ENCODE results near the gene DES.
A peak's percentile ranks its signal among the peaks of the same experiment; 100 is the strongest.

Gene DES

DNA sequence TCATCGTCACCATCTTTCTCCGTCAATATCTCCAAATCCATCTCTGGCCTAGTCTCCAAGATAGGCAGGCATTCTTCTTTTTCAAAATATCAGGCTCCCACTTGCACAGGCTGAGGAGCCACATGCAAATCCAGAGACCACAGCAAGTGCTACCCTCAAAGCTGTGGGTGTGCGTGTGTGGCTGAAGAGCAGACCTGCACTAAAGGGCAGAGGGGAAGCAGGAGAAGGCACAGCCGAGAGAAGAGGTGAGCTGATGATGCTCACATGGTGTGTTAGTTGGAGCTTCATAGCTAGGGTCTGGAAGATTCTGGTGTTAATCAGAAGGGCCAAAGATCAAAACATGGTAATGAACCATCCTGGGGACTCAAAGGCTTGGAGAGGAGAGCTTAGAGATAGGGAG, 20.3 kb downstream of the DES start:
- peaks cover 17% of the 10 kb centered on the region for H3K4me1 ChIP-seq (ENCODE audit: control insufficient read depth, insufficient read depth, low read length, unreplicated experiment)
- no peak overlapping the region for H2AFZ ChIP-seq (ENCODE audit: low read length, unreplicated experiment)
- H3K79me2 ChIP-seq (ENCODE audit: control insufficient read depth, insufficient read depth, low read length, unreplicated experiment): no peaks in the 10 kb centered on the region
- H3K27ac ChIP-seq (ENCODE audit: low read depth, low read length): no peak overlapping the region
- no peak overlapping the region for H3K4me3 ChIP-seq (ENCODE audit: low read depth, low read length)
- peaks cover 13% of the 10 kb centered on the region; the same call in 1 of the 2 replicates for H3K27me3 ChIP-seq (ENCODE audit: insufficient read depth, low read length)
- no peaks in the 10 kb centered on the region for H3K36me3 ChIP-seq (ENCODE audit: insufficient read depth, low read length)

DNA sequence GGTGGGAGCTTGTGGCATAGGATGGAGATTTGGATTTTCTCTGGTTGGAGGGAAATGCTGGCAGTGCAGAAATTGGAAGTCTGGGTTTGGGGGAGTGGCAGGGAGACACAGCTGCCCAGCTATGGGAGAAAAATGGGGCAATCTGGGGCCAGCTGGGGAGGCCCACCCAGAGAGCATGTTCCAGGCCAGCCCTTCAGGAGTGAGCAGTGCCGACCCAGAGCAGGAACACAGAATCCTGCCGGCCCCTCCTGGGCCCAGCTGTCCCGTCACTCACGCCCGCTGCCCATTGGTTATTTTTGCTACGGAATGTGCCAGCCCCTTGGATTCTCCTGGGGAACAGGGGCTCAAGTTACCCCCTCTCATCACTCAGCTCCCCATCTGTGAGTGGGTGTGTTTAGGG, 21.3 kb downstream of the DES start:
- Histone ChIP-seq H3K4me1 (ENCODE audit: control insufficient read depth, insufficient read depth, low read length, unreplicated experiment) (peaks cover 17% of the 10 kb centered on the region), H3K27ac (ENCODE audit: low read depth, low read length) (no peak overlapping the region), H3K4me3 (ENCODE audit: low read depth, low read length) (no peak overlapping the region), H2AFZ (ENCODE audit: low read length, unreplicated experiment) (no peak overlapping the region), H3K27me3 (ENCODE audit: insufficient read depth, low read length) (peaks cover 13% of the 10 kb centered on the region; the same call in 1 of the 2 replicates), H3K36me3 (ENCODE audit: insufficient read depth, low read length) (no peaks in the 10 kb centered on the region), H3K79me2 (ENCODE audit: control insufficient read depth, insufficient read depth, low read length, unreplicated experiment) (no peaks in the 10 kb centered on the region)

GRCh38 chr2:219440388-219441256, 22.4 kb downstream of the DES start:
- peaks cover 3% of the 10 kb centered on the region; the same call in 1 of the 2 replicates for H3K27me3 ChIP-seq (ENCODE audit: insufficient read depth, low read length)
- H3K4me1 ChIP-seq (ENCODE audit: control insufficient read depth, insufficient read depth, low read length, unreplicated experiment): peaks cover 26% of the 10 kb centered on the region
- no peak overlapping the region for H3K27ac ChIP-seq (ENCODE audit: low read depth, low read length)
- H3K4me3 ChIP-seq (ENCODE audit: low read depth, low read length): peak overlapping the region; percentile 83; the same call in 1 of the 2 replicates
- H2AFZ ChIP-seq (ENCODE audit: low read length, unreplicated experiment): no peak overlapping the region
- H3K79me2 ChIP-seq (ENCODE audit: control insufficient read depth, insufficient read depth, low read length, unreplicated experiment): no peaks in the 10 kb centered on the region
- no peaks in the 10 kb centered on the region for H3K36me3 ChIP-seq (ENCODE audit: insufficient read depth, low read length)

DNA sequence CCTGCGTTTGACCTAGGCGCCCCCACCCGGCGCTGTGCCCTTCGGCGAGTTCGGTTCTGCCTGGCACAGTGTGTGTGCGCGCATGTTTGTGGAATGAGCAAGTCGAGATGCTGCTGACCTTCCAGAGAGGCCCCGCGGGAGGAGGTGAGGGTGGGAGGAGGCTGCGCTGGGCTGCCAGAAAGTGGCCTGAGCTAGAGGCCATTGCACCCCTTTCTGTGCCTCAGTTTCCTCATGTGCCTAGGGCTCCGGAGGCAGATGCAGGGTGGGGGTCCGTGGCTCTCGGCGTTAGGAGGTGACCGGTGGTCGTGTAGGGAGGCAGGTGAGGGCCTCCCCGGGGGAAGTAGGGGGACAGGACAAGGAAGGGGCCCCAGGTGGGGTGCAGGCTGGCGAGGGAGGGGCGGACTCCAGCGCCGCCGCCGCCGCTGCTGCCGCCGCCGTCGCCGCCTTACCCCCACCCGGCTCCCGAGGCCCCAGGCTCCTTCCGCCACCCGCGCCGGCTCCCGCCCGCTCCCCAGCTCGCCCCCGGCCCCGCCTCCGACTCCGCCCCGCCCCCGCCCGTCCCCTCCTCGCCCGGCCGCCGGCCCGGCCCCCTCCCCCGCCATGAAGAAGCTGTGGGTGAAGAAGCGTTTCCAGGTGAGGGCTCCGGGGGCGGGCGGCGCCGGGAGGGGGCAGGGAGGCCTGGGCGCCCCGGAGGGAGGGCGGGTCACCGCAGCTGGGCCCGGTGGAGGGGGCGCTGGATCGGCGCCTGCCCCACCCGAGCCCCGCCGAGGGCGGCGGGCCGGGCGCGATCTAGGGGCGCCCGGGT, 23.5 kb downstream of the DES start:
- Histone ChIP-seq H3K4me3 (ENCODE audit: low read depth, low read length) (peak overlapping the region; percentile 83), H3K79me2 (ENCODE audit: control insufficient read depth, insufficient read depth, low read length, unreplicated experiment) (no peaks in the 10 kb centered on the region), H3K27ac (ENCODE audit: low read depth, low read length) (no peak overlapping the region), H3K36me3 (ENCODE audit: insufficient read depth, low read length) (no peaks in the 10 kb centered on the region), H2AFZ (ENCODE audit: low read length, unreplicated experiment) (peak overlapping the region; percentile 77), H3K27me3 (ENCODE audit: insufficient read depth, low read length) (no peaks in the 10 kb centered on the region), H3K4me1 (ENCODE audit: control insufficient read depth, insufficient read depth, low read length, unreplicated experiment) (peaks cover 36% of the 10 kb centered on the region)

- Histone ChIP-seq H3K79me2 (ENCODE audit: control insufficient read depth, insufficient read depth, low read length, unreplicated experiment) (no peaks in the 10 kb centered on the region), H3K27ac (ENCODE audit: low read depth, low read length) (no peak overlapping the region), H3K4me1 (ENCODE audit: control insufficient read depth, insufficient read depth, low read length, unreplicated experiment) (peaks cover 36% of the 10 kb centered on the region), H3K36me3 (ENCODE audit: insufficient read depth, low read length) (no peaks in the 10 kb centered on the region), H3K27me3 (ENCODE audit: insufficient read depth, low read length) (no peaks in the 10 kb centered on the region), H3K4me3 (ENCODE audit: low read depth, low read length) (peak overlapping the region; percentile 83), H2AFZ (ENCODE audit: low read length, unreplicated experiment) (no peak overlapping the region)
Measured at GRCh38 chr2:219442256-219443015, 24.3 kb downstream of the DES start.

GRCh38 chr2:219443016-219443696, 25.0 kb downstream of the DES start:
- Histone ChIP-seq H3K27me3 (ENCODE audit: insufficient read depth, low read length) (no peaks in the 10 kb centered on the region), H2AFZ (ENCODE audit: low read length, unreplicated experiment) (no peak overlapping the region), H3K79me2 (ENCODE audit: control insufficient read depth, insufficient read depth, low read length, unreplicated experiment) (no peaks in the 10 kb centered on the region), H3K36me3 (ENCODE audit: insufficient read depth, low read length) (no peaks in the 10 kb centered on the region), H3K4me1 (ENCODE audit: control insufficient read depth, insufficient read depth, low read length, unreplicated experiment) (peaks cover 36% of the 10 kb centered on the region), H3K27ac (ENCODE audit: low read depth, low read length) (no peak overlapping the region), H3K4me3 (ENCODE audit: low read depth, low read length) (peak overlapping the region; percentile 83)

GRCh38 chr2:219443697-219444023, 25.5 kb downstream of the DES start:
- Histone ChIP-seq H3K27me3 (ENCODE audit: insufficient read depth, low read length) (no peaks in the 10 kb centered on the region), H3K79me2 (ENCODE audit: control insufficient read depth, insufficient read depth, low read length, unreplicated experiment) (no peaks in the 10 kb centered on the region), H2AFZ (ENCODE audit: low read length, unreplicated experiment) (no peak overlapping the region), H3K4me1 (ENCODE audit: control insufficient read depth, insufficient read depth, low read length, unreplicated experiment) (peaks cover 36% of the 10 kb centered on the region), H3K4me3 (ENCODE audit: low read depth, low read length) (no peak overlapping the region), H3K36me3 (ENCODE audit: insufficient read depth, low read length) (no peaks in the 10 kb centered on the region), H3K27ac (ENCODE audit: low read depth, low read length) (no peak overlapping the region)

- Histone ChIP-seq H3K4me1 (ENCODE audit: control insufficient read depth, insufficient read depth, low read length, unreplicated experiment) (peaks cover 36% of the 10 kb centered on the region), H3K36me3 (ENCODE audit: insufficient read depth, low read length) (no peaks in the 10 kb centered on the region), H3K27me3 (ENCODE audit: insufficient read depth, low read length) (no peaks in the 10 kb centered on the region)
Measured at GRCh38 chr2:219444566-219445091, 26.5 kb downstream of the DES start.

DNA sequence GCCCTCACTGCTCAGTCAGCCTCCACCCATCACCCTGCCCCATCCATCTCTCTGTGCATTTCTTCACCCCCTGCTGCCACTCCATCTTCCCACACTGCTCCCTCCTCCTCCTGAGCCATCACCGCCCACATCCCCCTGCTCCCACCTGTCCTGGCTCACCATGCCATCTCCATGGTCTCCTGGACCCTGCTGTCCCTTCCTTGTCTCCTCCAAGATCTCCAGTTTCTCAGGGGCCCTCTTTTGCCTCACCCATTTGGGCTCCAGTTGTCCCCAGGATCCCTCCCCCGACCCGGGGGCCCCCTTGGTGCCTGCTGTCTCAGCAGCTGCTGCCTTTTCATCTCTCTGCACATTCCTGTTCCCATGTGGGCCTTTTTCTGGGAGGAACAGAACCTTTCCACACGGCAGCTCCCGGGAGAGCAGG, 27.1 kb downstream of the DES start:
- H2AFZ ChIP-seq (ENCODE audit: low read length, unreplicated experiment): no peak overlapping the region
- H3K4me3 ChIP-seq (ENCODE audit: low read depth, low read length): no peak overlapping the region
- H3K27me3 ChIP-seq (ENCODE audit: insufficient read depth, low read length): no peaks in the 10 kb centered on the region
- H3K27ac ChIP-seq (ENCODE audit: low read depth, low read length): peak overlapping the region; percentile 25; the same call in 1 of the 2 replicates
- H3K79me2 ChIP-seq (ENCODE audit: control insufficient read depth, insufficient read depth, low read length, unreplicated experiment): no peaks in the 10 kb centered on the region
- peaks cover 40% of the 10 kb centered on the region for H3K4me1 ChIP-seq (ENCODE audit: control insufficient read depth, insufficient read depth, low read length, unreplicated experiment)
- no peaks in the 10 kb centered on the region for H3K36me3 ChIP-seq (ENCODE audit: insufficient read depth, low read length)

More at GRCh38 chr2:219444566-219445091, 26.5 kb downstream of the DES start:
- H3K27ac ChIP-seq (ENCODE audit: low read depth, low read length): no peak overlapping the region
- no peaks in the 10 kb centered on the region for H3K79me2 ChIP-seq (ENCODE audit: control insufficient read depth, insufficient read depth, low read length, unreplicated experiment)
- H2AFZ ChIP-seq (ENCODE audit: low read length, unreplicated experiment): no peak overlapping the region
- H3K4me3 ChIP-seq (ENCODE audit: low read depth, low read length): no peak overlapping the region

- peaks cover 38% of the 10 kb centered on the region for H3K4me1 ChIP-seq (ENCODE audit: control insufficient read depth, insufficient read depth, low read length, unreplicated experiment)
Measured at GRCh38 chr2:219446101-219446504, 27.9 kb downstream of the DES start.

More at GRCh38 chr2:219446101-219446504, 27.9 kb downstream of the DES start:
- Histone ChIP-seq H2AFZ (ENCODE audit: low read length, unreplicated experiment) (no peak overlapping the region), H3K36me3 (ENCODE audit: insufficient read depth, low read length) (0 out of 2 replicates have a peak, but pooled peaks cover 4% of the 10 kb centered on the region), H3K27me3 (ENCODE audit: insufficient read depth, low read length) (no peaks in the 10 kb centered on the region), H3K79me2 (ENCODE audit: control insufficient read depth, insufficient read depth, low read length, unreplicated experiment) (no peaks in the 10 kb centered on the region), H3K27ac (ENCODE audit: low read depth, low read length) (peak overlapping the region; percentile 25), H3K4me3 (ENCODE audit: low read depth, low read length) (no peak overlapping the region)
